Ectodermal cell (in vitro differentiated cells): ENCODE data around the gene MATCAP1.
A peak's percentile ranks its signal among the peaks of the same experiment; 100 is the strongest.

ENCODE experiments used
- H3K27ac ChIP-seq: 2 replicates; pipeline ENCODE4 v1.7.0; 2013; ENCODE audit warnings: mild to moderate bottlenecking, low read depth, low read length; ENCODE audit not compliant: insufficient read depth, poor library complexity, severe bottlenecking
- H3K27me3 ChIP-seq: 2 replicates; pipeline ENCODE4 v1.7.0; 2013; ENCODE audit warnings: mild to moderate bottlenecking, low read length; ENCODE audit not compliant: insufficient read depth, control insufficient read depth, poor library complexity, severe bottlenecking
- H3K36me3 ChIP-seq: one replicate; pipeline ENCODE4 v1.7.0; 2013; ENCODE audit warnings: low read length; ENCODE audit not compliant: control insufficient read depth, insufficient read depth
- H3K4me1 ChIP-seq: one replicate; pipeline ENCODE4 v1.7.0; 2013; ENCODE audit warnings: low read length; ENCODE audit not compliant: control insufficient read depth, insufficient read depth
- H3K4me3 ChIP-seq: 2 replicates; pipeline ENCODE4 v1.7.0; 2013; ENCODE audit warnings: low read depth, low read length, control low read depth; ENCODE audit not compliant: insufficient read depth
- H3K9me3 ChIP-seq: 2 replicates; pipeline ENCODE4 v1.7.0; 2013; ENCODE audit warnings: mild to moderate bottlenecking, low read length, moderate library complexity; ENCODE audit not compliant: control insufficient read depth
- WGBS, 2 experiments: methylation state at CpG; one replicate each; pipeline ENCODE4 v1.1.7; 2013; ENCODE audit warnings: missing lambda C conversion rate in 2 of 2; 5-methylcytosine and 5-hydroxymethylcytosine counted together

The MATCAP1 gene

DNA sequence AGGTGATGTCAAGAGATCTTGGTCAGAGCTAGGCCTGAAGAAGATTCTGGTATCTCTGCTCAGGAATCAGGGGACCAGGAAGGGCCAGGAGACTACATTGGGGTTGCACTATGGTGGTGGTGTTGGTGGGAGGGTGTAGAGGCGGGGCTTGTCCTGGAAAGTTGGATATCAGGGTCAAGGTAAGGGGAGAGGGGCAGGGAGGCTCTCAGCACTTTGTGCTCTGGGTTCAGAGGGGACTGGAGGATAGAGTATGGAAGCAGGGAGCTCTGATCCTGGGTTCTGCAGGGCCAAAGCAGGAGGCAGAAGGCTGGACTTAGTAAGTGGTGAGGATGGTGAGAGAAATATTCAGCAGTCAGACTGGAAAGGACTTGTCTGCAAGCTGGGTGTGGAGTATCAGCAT lies 10.4 kb downstream of the MATCAP1 start:
- H3K4me1 ChIP-seq = peaks cover 13% of the 10 kb centered on the region
- peaks cover 98% of the 10 kb centered on the region for H3K27me3 ChIP-seq
- WGBS, 2 experiments = 65 to 77% methylated on average over 1 of the region's 1 CpG
- no peaks in the 10 kb centered on the region for H3K9me3 ChIP-seq
- peak overlapping the region; percentile 39 for H3K4me3 ChIP-seq
- H3K36me3 ChIP-seq = no peaks in the 10 kb centered on the region
- no peak overlapping the region for H3K27ac ChIP-seq

DNA sequence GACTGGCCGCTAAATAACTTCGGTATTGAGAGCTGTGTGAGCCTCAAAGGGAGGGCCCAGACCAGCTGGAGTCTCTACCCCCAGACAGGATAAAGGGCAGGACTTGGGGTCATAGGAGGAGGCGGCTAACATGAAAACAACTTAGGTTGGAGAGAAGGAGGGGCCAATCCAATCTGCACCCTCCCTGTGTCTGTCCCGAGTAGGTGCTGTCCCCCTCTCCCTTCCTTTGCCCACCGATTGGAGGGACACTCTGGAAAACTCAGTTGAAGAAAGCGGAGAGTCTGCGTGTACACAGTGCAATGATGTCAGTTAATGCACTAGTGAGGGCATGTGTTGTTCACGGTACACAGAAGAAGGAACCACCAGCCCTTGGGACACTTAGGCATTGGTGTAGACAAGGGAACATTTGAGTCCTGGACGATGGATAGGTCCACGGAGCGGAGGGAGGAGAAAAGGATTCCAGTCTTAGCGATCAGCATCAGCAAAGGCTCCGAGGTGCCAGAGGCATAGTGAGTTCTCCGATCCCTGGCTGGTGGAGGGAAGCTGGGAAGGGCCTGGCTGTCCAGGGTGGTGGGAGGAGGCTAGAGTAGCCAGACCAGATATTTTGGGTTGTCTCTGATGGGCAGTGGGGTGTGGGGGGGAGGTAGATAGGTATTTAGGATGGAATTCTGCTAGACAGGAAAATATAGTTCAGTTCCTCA lies 12.7 kb downstream of the MATCAP1 start:
- WGBS, 2 experiments = 36 to 40% methylated on average over 14 of the region's 14 CpGs
- Histone ChIP-seq H3K27me3 (peaks cover 98% of the 10 kb centered on the region), H3K27ac (no peak overlapping the region)

DNA sequence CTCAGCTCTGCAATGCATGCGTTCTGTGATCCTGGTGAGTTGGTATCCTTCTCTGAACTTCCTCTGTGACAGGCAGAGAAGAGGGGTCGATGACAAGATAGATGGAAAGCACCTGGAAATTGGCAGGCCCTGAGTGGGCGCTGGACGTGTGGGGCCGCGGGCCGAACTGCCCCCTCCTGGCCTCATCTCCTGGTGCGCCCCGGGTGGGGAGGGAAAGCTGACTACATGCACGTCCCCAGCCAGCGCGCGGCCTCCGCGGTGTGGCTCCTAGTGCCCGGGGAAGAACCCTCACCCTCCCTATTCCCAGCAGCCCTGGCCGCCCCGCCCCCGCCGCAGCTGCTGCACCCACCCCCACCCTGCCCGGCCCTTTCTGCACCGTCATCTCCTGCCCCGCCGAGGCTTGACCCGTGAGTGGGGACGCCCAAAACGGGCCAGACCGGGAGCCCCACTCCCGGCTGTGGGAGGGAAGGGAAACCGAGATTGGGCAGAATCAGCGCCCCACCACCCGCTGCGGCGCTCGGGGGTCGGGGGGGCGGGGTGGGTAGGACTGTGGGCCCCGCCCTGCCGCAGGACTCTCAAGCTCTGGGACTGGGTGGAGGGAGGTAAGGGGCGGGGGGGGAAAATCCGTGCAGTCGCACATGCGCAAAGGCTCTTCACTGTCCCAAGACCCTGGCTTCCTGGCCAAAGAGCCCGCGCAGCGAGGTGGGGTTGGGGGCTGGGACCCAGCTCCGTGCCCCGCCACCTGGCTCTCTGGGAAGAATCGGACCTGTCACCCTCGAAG lies 13.4 kb downstream of the MATCAP1 start, which contains the start of gene NOL3:
Gene NOL3 (plus strand): TSS at position 371 of the 781 bp plus-strand sequence.
- peaks cover 98% of the 10 kb centered on the region for H3K27me3 ChIP-seq

More for the DNA sequence above, 12.7 kb downstream of the MATCAP1 start:
- no peaks in the 10 kb centered on the region for H3K36me3 ChIP-seq
- peaks cover 13% of the 10 kb centered on the region for H3K4me1 ChIP-seq
- peak overlapping the region; percentile 32 for H3K4me3 ChIP-seq
- H3K9me3 ChIP-seq = no peaks in the 10 kb centered on the region

DNA sequence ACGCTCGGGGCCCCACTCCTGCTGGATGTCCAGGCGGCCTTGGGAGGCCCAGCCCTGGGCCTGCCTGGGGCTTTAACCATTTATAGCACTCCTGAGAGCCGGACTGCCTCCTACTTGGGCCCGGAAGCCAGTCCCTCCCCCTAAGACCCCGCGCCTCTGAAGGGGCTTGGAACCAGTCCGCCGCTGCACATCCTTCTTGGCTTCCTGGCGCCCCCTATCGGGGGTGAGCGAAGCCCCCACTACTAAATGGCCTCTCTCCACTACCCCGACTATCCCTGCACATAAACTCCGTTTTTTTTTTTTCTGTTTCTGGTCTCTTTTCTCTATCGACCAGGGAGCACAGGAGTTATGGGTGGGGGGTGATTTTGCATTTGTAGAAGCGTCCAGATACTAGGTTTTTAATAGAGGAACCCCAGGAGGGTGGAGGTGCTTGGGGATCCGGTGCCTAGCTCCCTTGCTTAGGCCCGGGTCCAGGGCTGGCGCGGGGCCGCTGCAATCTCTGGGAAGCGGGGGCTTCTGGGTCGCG lies 14.1 kb downstream of the MATCAP1 start:
- H3K4me3 ChIP-seq = peak overlapping the region; percentile 32
- no peak overlapping the region for H3K27ac ChIP-seq
- WGBS, 2 experiments = 2% methylated on average over 24 of the region's 24 CpGs
- no peaks in the 10 kb centered on the region for H3K9me3 ChIP-seq
- peaks cover 98% of the 10 kb centered on the region for H3K27me3 ChIP-seq
- no peaks in the 10 kb centered on the region for H3K36me3 ChIP-seq
- peaks cover 13% of the 10 kb centered on the region for H3K4me1 ChIP-seq

More for the DNA sequence above, 13.4 kb downstream of the MATCAP1 start, which contains the start of gene NOL3:
- Histone ChIP-seq H3K9me3 (no peaks in the 10 kb centered on the region), H3K4me3 (peak within 1 kb of the TSS; percentile 32), H3K36me3 (no peaks in the 10 kb centered on the region), H3K4me1 (peaks cover 13% of the 10 kb centered on the region), H3K27ac (no peak within 1 kb of the TSS)
- 0% methylated on average over 47 to 50 of the region's 50 CpGs for WGBS, 2 experiments

DNA sequence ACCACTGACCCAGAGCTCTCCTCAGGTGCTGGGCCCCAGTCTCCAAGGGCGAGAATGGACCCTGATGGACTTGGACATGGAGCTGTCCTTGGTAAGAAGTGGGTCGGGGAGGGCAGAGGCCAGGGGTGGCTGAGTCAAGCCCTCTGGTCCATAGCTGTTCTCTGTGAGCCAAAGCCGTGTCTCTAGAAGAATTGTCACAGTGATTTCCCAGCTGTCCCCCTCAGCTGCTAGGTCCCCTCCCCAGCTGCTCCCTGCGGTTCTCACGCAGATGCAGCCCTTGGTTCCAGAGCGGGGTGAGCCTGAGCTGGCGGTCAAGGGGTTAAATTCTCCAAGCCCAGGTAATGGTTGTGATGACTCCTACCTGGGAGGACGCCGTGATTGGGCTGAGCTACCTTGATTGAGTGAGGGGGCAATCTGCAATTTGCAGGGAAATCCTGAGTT lies 14.7 kb downstream of the MATCAP1 start:
- Histone ChIP-seq H3K9me3 (no peaks in the 10 kb centered on the region), H3K4me1 (peaks cover 13% of the 10 kb centered on the region), H3K4me3 (no peak overlapping the region), H3K27ac (no peak overlapping the region), H3K36me3 (no peaks in the 10 kb centered on the region), H3K27me3 (peaks cover 98% of the 10 kb centered on the region)
- 25 to 33% methylated on average over 9 of the region's 9 CpGs for WGBS, 2 experiments

DNA sequence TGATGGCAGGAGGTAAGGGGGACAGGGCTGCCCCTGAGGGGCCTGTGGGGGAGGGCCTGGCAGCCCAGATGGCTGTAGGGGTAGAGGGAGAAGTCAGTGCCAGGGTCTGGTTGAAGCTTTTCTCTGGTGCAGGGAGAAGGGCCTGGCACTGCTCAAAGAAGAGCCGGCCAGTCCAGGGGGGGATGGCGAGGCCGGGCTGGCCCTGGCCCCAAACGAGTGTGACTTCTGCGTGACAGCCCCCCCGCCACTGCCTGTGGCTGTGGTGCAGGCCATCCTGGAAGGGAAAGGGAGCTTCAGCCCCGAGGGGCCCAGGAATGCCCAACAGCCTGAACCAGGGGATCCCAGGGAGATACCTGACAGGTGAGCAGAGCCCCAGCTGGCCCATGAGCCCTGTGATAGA lies 16.2 kb downstream of the MATCAP1 start:
- Histone ChIP-seq H3K27me3 (peaks cover 98% of the 10 kb centered on the region), H3K4me1 (peaks cover 14% of the 10 kb centered on the region), H3K4me3 (no peak overlapping the region), H3K27ac (no peak overlapping the region), H3K9me3 (no peaks in the 10 kb centered on the region), H3K36me3 (no peaks in the 10 kb centered on the region)
- 74 to 77% methylated on average over 7 of the region's 7 CpGs for WGBS, 2 experiments

DNA sequence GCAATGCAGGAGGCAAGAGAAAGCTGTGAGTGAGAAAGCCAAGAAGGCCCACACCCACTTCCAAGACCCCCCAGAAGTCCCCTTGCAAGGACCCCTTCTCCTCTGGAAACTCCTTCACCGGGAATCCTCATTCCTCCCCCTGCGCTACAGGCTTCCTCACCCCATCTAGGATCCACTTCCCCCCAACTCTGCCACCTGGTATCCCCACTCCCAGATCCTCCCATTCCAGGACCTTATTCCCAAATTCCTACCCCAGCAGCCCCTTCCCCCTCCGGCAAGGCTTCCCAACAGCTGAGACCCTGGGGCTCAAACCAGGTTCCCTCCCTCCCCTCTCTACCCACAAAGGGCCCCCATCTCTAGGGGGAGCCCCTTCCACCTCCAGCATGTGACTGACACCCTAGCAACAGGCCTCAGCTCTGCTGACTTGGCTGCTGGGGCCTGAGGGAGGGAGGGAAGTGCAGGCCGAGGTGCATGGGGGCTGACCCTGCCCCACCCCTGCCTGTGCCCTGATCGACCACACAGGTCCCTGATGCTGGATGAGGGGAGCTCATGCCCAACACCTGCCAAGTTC lies 17.1 kb downstream of the MATCAP1 start:
- 64 to 65% methylated on average over 5 of the region's 5 CpGs for WGBS, 2 experiments
- H3K9me3 ChIP-seq = no peaks in the 10 kb centered on the region
- no peaks in the 10 kb centered on the region for H3K36me3 ChIP-seq
- H3K27me3 ChIP-seq = peaks cover 98% of the 10 kb centered on the region
- H3K4me1 ChIP-seq = peaks cover 14% of the 10 kb centered on the region
- no peak overlapping the region for H3K4me3 ChIP-seq
- no peak overlapping the region for H3K27ac ChIP-seq

DNA sequence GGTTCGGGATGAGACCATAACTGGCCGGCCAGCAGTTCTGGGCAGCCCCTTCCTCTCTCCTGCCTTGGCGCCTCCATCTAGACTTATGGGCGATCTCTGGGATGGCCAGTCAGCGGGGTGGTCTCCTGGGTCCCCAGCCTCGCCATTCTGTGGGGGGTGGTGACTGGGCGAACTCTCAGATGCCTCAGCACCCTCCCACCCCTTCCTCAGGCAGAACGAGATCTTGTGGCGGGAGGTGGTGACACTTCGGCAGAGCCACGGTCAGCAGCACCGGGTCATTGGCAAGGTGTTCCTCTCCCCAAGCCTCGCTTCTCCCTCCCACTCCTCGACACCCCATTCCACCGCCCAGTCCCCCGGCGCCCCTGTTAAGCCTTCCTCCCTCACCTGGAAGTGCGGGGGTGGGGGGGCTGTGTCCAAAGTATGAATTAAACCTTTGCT lies 17.6 kb downstream of the MATCAP1 start:
- Histone ChIP-seq H3K4me3 (no peak overlapping the region), H3K27me3 (peaks cover 98% of the 10 kb centered on the region)
- 18 to 22% methylated on average over 18 of the region's 18 CpGs for WGBS, 2 experiments

DNA sequence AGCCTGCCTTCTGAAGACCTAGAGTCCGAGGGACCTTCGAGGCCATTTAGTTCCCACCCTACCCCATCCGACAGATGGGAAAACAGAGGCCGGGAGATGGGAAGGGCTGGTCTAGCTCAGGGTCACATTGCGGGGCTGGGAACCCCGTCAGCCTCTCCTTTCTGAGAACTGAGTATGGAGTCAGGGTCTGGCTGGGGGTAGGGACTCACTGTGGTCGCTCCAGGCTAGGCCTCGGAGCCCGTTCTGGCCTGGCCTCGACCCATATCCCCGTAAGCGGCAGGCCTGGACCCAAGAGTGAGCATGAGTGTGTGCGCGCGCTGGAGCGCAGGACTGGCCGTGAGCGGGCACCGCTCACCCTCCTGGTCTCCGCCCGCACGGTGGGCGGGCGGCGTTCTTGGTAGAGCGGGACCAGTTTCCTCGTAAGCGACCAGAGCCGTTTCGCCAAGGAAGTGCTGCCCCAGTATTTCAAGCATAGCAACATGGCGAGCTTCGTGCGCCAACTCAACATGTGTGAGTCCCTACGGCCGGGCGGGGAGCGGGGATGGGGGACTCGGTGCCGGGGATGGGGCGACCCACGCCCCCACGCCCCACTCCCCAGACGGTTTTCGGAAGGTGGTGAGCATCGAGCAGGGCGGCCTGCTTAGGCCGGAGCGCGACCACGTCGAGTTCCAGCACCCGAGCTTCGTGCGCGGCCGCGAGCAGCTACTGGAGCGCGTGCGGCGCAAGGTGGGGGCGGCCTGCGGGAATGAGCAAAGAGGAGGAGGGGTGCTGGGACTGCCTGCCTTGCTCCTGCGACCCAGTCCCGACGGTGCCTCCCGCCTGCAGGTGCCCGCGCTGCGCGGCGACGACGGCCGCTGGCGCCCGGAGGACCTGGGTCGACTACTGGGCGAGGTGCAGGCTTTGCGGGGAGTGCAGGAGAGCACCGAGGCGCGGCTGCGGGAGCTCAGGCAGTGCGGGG lies 18.4 kb downstream of the MATCAP1 start:
- Histone ChIP-seq H3K9me3 (no peaks in the 10 kb centered on the region), H3K27ac (no peak overlapping the region), H3K4me1 (peaks cover 14% of the 10 kb centered on the region), H3K27me3 (peaks cover 99% of the 10 kb centered on the region), H3K36me3 (no peaks in the 10 kb centered on the region), H3K4me3 (no peak overlapping the region)
- WGBS, 2 experiments = 4% methylated on average over 85 of the region's 85 CpGs

More for the DNA sequence above, 17.6 kb downstream of the MATCAP1 start:
- peaks cover 14% of the 10 kb centered on the region for H3K4me1 ChIP-seq
- no peak overlapping the region for H3K27ac ChIP-seq
- no peaks in the 10 kb centered on the region for H3K9me3 ChIP-seq
- H3K36me3 ChIP-seq = no peaks in the 10 kb centered on the region
